Measurements from ENCODE around the gene RSBN1.

GRCh38 chr1:113784104-113784779, 28.0 kb downstream of the RSBN1 start:
- TF ChIP-seq EZH2 (IDR thresholded peaks at IDR 0.05; ENCODE audit: insufficient read depth, poor library complexity, severe bottlenecking): no peak
- no peak for TF ChIP-seq EZH2phosphoT487 (IDR thresholded peaks at IDR 0.05; ENCODE audit: insufficient read depth, low read depth)
